ENCODE results near the gene PRKAR1A.
"Not testable (repeated sequence)": the region's sequence is repeated elsewhere in the genome, so short reads cannot be mapped to it uniquely, and the experiment has no call there.

The PRKAR1A gene

GRCh38 chr17:68581863-68582645 is 69.8 kb downstream of the PRKAR1A start:
- DNase-seq, result no peak

- not testable (repeated sequence) for DNase-seq
These were observed 70.6 kb downstream of the PRKAR1A start for GRCh38 chr17:68582867-68583266.

GRCh38 chr17:68584581-68585303 is 72.5 kb downstream of the PRKAR1A start:
- no peak for DNase-seq

- no peak for DNase-seq
These were observed 73.4 kb downstream of the PRKAR1A start for GRCh38 chr17:68585643-68586042.

- no peak for DNase-seq
These were observed 74.8 kb downstream of the PRKAR1A start for GRCh38 chr17:68587026-68587425.

- DNase-seq, result no peak
These were observed 75.6 kb downstream of the PRKAR1A start for GRCh38 chr17:68587847-68588246.

GRCh38 chr17:68588362-68588761 is 76.1 kb downstream of the PRKAR1A start:
- no peak for DNase-seq

GRCh38 chr17:68589086-68589485 is 76.9 kb downstream of the PRKAR1A start:
- no peak for DNase-seq

GRCh38 chr17:68591583-68591982 is 79.4 kb downstream of the PRKAR1A start:
- no peak for DNase-seq

GRCh38 chr17:68592009-68592408 is 79.8 kb downstream of the PRKAR1A start:
- DNase-seq, result no peak

- no peak for DNase-seq
These were observed 80.7 kb downstream of the PRKAR1A start for GRCh38 chr17:68592682-68593641.

- no peak for DNase-seq
These were observed 82.3 kb downstream of the PRKAR1A start for GRCh38 chr17:68594552-68594951.

- DNase-seq, result no peak
These were observed 83.3 kb downstream of the PRKAR1A start for GRCh38 chr17:68595496-68595895.

- DNase-seq, result no peak
These were observed 83.8 kb downstream of the PRKAR1A start for GRCh38 chr17:68595986-68596385.

GRCh38 chr17:68596411-68596945 is 84.2 kb downstream of the PRKAR1A start:
- DNase-seq, result no peak

GRCh38 chr17:68598074-68598473 is 85.8 kb downstream of the PRKAR1A start:
- DNase-seq, result no peak

GRCh38 chr17:68598545-68598961 is 86.3 kb downstream of the PRKAR1A start:
- DNase-seq, result no peak

- no peak for DNase-seq
These were observed 86.9 kb downstream of the PRKAR1A start for GRCh38 chr17:68599091-68599490.

- no peak for DNase-seq
These were observed 87.4 kb downstream of the PRKAR1A start for GRCh38 chr17:68599552-68600066.

GRCh38 chr17:68600067-68600930 is 88.1 kb downstream of the PRKAR1A start:
- no peak for DNase-seq

Data from NCI-H1048 (cell line).